CD4-positive, alpha-beta T cell (primary cell): Measurements from ENCODE around the gene PLPPR3. TPM values are rescaled to one million over a fixed set of nuclear protein-coding genes. Genes with fewer than 3 reads are reported as not detected.
A peak's percentile ranks its signal among the peaks of the same experiment; 100 is the strongest.

Source experiments
- ATAC-seq: fragments of 200-7000 bp; cut with Tn5 transposase; one replicate; pipeline ENCODE4 v1.10.0; 2022; ENCODE audit warnings: mild to moderate bottlenecking; ENCODE audit not compliant: poor library complexity
- CTCF ChIA-PET: fragments of 350-600 bp; sonication (Branson Sonifier 250); formaldehyde crosslinking; loops from one replicate; lab custom pipeline; 2021; ENCODE audit warnings: antibody characterized with exemption, inconsistent platforms; lab: Charles Lee
- POLR2A ChIA-PET: fragments of 350-600 bp; sonication (Branson Sonifier 250); formaldehyde crosslinking; loops from one replicate; lab custom pipeline; 2021; ENCODE audit warnings: antibody characterized with exemption, inconsistent platforms; lab: Charles Lee
- DNase-seq, 14 experiments: peaks; one replicate each; pipeline ENCODE4 v3.0.0-alpha.2; 2013 to 2020; ENCODE audit warnings: mixed read lengths in 2 of 14
- H3K27ac ChIP-seq, 2 donors: one replicate each; pipeline versions ENCODE4 v1.5.1 to v1.7.0; 2013; ENCODE audit warnings: low read length in 2 of 2, low read depth in 1 of 2, mild to moderate bottlenecking in 1 of 2
- H3K27me3 ChIP-seq, 2 experiments: 1 replicate in 1 of 2; 2 replicates in 1 of 2; pipeline versions ENCODE4 v1.6.1 to v1.7.0; 2013; ENCODE audit warnings: low read length in 2 of 2, control low read depth in 1 of 2, mild to moderate bottlenecking in 1 of 2, moderate library complexity in 1 of 2; ENCODE audit not compliant: insufficient read depth in 2 of 2, control insufficient read depth in 1 of 2
- H3K36me3 ChIP-seq: one replicate; pipeline ENCODE4 v1.6.1; 2013; ENCODE audit warnings: low read length, control low read depth; ENCODE audit not compliant: insufficient read depth
- H3K4me1 ChIP-seq: one replicate; pipeline ENCODE4 v1.6.1; 2013; ENCODE audit warnings: low read length, control low read depth; ENCODE audit not compliant: insufficient read depth
- H3K4me3 ChIP-seq: one replicate; pipeline ENCODE4 v1.5.1; 2013; ENCODE audit warnings: mild to moderate bottlenecking, low read length, moderate library complexity
- H3K9me3 ChIP-seq, 2 experiments: 1 replicate in 1 of 2; 2 replicates in 1 of 2; pipeline versions ENCODE4 v1.6.1 to v1.7.0; 2013; ENCODE audit warnings: low read length in 2 of 2, mild to moderate bottlenecking in 2 of 2, control low read depth in 1 of 2, moderate library complexity in 1 of 2; ENCODE audit not compliant: control insufficient read depth in 1 of 2, insufficient read depth in 1 of 2
- H3K27ac Mint-ChIP-seq: one replicate; pipeline ENCODE4 v1.8.0; 2020; ENCODE audit warnings: mixed read lengths
- H3K27me3 Mint-ChIP-seq: one replicate; pipeline ENCODE4 v1.8.0; 2021; ENCODE audit warnings: mixed read lengths
- H3K36me3 Mint-ChIP-seq: one replicate; pipeline ENCODE4 v1.8.0; 2021; ENCODE audit warnings: low read depth, mixed read lengths
- H3K4me1 Mint-ChIP-seq: one replicate; pipeline ENCODE4 v1.8.0; 2021; ENCODE audit warnings: low read depth, mixed read lengths
- H3K4me3 Mint-ChIP-seq: one replicate; pipeline ENCODE4 v1.8.0; 2020; ENCODE audit warnings: mild to moderate bottlenecking, mixed read lengths
- H3K9me3 Mint-ChIP-seq: one replicate; pipeline ENCODE4 v1.8.0; 2020; ENCODE audit warnings: mixed read lengths
- intact Hi-C, 2 experiments: fragments of 100-400 bp; cut with DNase I in 1 of 2; cut with micrococcal nuclease in 1 of 2; formaldehyde crosslinking; loops; one replicate each; pipeline versions ENCODE4 v1.15.1 to v1.9.0; 2023 to 2025; cut with DNase I, micrococcal nuclease
- total RNA-seq, 174 experiments: library from RNA in 2 of 174; stranded (reverse) in 2 of 174; gene quantifications; one replicate each; pipeline ENCODE4 v1.2.3 and lab custom pipeline; 2021 to 2026
- TF ChIP-seq, protein P1 (sequence below): fragments of 200-600 bp; IDR thresholded peaks from one replicate; pipeline ENCODE4 v1.8.0; 2022; ENCODE audit warnings: antibody characterized with exemption, mild to moderate bottlenecking

Gene PLPPR3
- total RNA-seq, 2 experiments from 2014 or later = not detected

DNA sequence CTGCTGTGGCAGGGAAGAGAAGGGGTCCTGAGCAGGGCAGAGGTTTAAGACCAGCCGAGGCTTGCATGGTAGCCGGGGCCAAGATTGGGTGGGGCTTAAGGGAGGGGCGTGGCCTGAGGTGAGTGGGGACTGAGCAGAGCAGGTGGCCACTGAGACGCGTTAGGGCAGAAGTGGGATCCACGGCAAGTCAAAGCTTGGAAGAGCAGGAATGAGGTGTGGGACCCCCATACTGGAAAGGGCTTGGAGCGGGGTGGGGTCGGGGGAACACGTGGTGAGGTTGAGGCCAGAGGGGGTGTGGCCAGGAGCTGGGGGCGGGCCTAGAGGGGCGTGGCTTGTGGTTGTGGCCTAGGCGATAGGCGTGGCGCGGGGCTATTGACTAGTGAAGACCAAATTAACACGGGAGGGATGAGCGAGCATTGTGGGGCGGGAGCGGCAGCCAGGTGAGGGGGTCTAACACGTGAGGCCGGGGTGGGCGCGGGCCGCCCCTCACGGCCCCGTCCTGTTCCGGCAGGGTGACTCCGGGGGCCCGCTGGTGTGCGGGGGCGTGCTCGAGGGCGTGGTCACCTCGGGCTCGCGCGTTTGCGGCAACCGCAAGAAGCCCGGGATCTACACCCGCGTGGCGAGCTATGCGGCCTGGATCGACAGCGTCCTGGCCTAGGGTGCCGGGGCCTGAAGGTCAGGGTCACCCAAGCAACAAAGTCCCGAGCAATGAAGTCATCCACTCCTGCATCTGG, 41.0 kb upstream of the PLPPR3 start:
- Mint-ChIP-seq H3K4me1 (peaks cover 26% of the 10 kb centered on the region), H3K4me3 (peak overlapping the region; percentile 73), H3K27me3 (peaks cover 7% of the 10 kb centered on the region), H3K9me3 (no peaks in the 10 kb centered on the region), H3K36me3 (peaks cover 5% of the 10 kb centered on the region), H3K27ac (peak overlapping the region; percentile 87)
- TF ChIP-seq, protein P1, sequence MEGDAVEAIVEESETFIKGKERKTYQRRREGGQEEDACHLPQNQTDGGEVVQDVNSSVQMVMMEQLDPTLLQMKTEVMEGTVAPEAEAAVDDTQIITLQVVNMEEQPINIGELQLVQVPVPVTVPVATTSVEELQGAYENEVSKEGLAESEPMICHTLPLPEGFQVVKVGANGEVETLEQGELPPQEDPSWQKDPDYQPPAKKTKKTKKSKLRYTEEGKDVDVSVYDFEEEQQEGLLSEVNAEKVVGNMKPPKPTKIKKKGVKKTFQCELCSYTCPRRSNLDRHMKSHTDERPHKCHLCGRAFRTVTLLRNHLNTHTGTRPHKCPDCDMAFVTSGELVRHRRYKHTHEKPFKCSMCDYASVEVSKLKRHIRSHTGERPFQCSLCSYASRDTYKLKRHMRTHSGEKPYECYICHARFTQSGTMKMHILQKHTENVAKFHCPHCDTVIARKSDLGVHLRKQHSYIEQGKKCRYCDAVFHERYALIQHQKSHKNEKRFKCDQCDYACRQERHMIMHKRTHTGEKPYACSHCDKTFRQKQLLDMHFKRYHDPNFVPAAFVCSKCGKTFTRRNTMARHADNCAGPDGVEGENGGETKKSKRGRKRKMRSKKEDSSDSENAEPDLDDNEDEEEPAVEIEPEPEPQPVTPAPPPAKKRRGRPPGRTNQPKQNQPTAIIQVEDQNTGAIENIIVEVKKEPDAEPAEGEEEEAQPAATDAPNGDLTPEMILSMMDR = no peak
- POLR2A ChIA-PET = interaction anchor here (0.9 to 2.8 kb wide), 15 partner anchors 12 to 406 kb away, joined by 3 to 40 read pairs (median 4); partner anchors contain the start of genes ABCA7, ARHGAP45, CIRBP and MED16
- peak; percentile 65 to 89 (median 79) for DNase-seq
- H3K36me3 ChIP-seq = peaks cover 3% of the 10 kb centered on the region
- CTCF ChIA-PET = interaction anchor here (0.5 to 2.4 kb wide), 6 partner anchors 10 to 61 kb away, joined by 3 to 52 read pairs (median 15); no protein-coding TSS in a partner anchor
- peak; percentile 67 for ATAC-seq
- peak overlapping the region; percentile 14 for H3K4me3 ChIP-seq
- intact Hi-C loops = loop anchor here (1.0 to 5.0 kb wide), 6 partner anchors 30 to 139 kb away; partner anchors contain the start of genes MED16 (in 2 of the 2), RNU6-9 (in 2 of the 2) and WDR18 (in 1 of the 2)
- H3K4me1 ChIP-seq = peaks cover 42% of the 10 kb centered on the region
- H3K9me3 ChIP-seq = peaks cover 0 to 10% of the 10 kb centered on the region in 2 experiments
- H3K27ac ChIP-seq = no peak overlapping the region
- H3K27me3 ChIP-seq = peaks cover 9 to 16% of the 10 kb centered on the region in 2 experiments

DNA sequence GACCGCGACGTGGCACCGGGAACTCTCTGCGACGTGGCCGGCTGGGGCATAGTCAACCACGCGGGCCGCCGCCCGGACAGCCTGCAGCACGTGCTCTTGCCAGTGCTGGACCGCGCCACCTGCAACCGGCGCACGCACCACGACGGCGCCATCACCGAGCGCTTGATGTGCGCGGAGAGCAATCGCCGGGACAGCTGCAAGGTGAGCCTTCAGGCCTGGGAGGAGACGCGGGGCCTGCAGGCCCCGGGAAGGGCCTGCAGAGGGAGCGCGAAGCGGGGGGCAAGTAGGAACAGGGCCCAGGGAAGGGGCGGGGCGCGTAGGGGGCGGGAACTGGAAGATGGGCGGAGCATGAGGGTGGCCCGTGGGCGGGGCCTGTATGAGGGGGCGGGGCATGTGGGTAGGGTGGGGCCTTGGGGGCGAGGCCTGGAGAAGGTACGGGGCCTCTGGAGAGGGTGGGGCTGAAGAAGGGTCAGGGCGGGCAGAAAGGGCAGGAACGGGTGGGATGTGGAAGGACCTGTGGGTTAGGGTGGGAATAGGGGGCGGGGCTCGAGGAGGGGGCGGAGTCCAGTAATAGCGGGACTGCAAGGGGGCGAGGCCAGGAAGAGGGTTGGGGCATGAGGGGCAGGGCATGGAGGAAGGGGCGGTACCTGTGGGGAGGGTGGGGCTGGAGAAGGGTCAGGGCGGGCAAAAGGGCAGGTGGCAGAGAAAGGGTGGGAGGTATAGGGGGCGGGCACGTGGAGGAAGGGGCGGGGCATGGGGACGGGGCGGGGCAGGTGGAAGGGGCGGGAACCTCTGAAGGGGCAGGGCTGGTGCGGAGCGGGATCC, 40.2 kb upstream of the PLPPR3 start:
- H3K4me3 Mint-ChIP-seq = peak overlapping the region; percentile 73
- DNase-seq = peak; percentile 40 to 83 (median 63)
- POLR2A ChIA-PET = interaction anchor here (1.0 to 2.8 kb wide), 8 partner anchors 17 to 377 kb away, joined by 3 to 40 read pairs (median 4); partner anchors contain the start of genes MED16, RNU6-9 and WDR18
- Histone ChIP-seq H3K27me3 (peaks cover 9 to 16% of the 10 kb centered on the region in 2 experiments), H3K4me1 (peaks cover 49% of the 10 kb centered on the region), H3K4me3 (no peak overlapping the region), H3K9me3 (peaks cover 0 to 10% of the 10 kb centered on the region in 2 experiments), H3K27ac (no peak overlapping the region), H3K36me3 (no peaks in the 10 kb centered on the region)
- peaks cover 26% of the 10 kb centered on the region for H3K4me1 Mint-ChIP-seq
- H3K9me3 Mint-ChIP-seq = no peaks in the 10 kb centered on the region
- H3K36me3 Mint-ChIP-seq = no peaks in the 10 kb centered on the region
- H3K27me3 Mint-ChIP-seq = peaks cover 7% of the 10 kb centered on the region
- TF ChIP-seq, protein P1 = no peak
- intact Hi-C loops = loop anchor here (2.0 to 5.0 kb wide), 3 partner anchors 31 to 120 kb away; partner anchors contain the start of genes MED16 (in 2 of the 2), RNU6-9 (in 2 of the 2) and WDR18 (in 1 of the 2)
- peak overlapping the region; percentile 87 for H3K27ac Mint-ChIP-seq
- ATAC-seq = peak; percentile 48
- CTCF ChIA-PET = interaction anchor here (0.5 to 2.4 kb wide), 2 partner anchors 32 to 58 kb away, joined by 3 to 52 read pairs; no protein-coding TSS in a partner anchor
